Activated CD8-positive, alpha-beta memory T cell treated with anti-CD3 and anti-CD28 coated beads, Interleukin-2, amount 10 ng/mL, durations not matched to agents 7 days and 5 days (primary cell): ENCODE data around the gene ABL1. TPM values are rescaled to one million over a fixed set of nuclear protein-coding genes. Genes with fewer than 3 reads are reported as not detected.

Experiments used
- ATAC-seq: fragments of 150-1000 bp; cut with Tn5 transposase; one replicate; pipeline ENCODE4 v1.10.0; 2021; ENCODE audit warnings: moderate library complexity
- CTCF ChIA-PET: fragments of 350-600 bp; sonication (Branson Sonifier 250); formaldehyde crosslinking; loops from one replicate; lab custom pipeline; 2021; ENCODE audit warnings: antibody characterized with exemption; lab: Charles Lee
- DNase-seq: peaks from one replicate; pipeline ENCODE4 v3.0.0-alpha.2; 2020
- H3K27ac Mint-ChIP-seq: one replicate; pipeline ENCODE4 v1.8.0; 2021; ENCODE audit warnings: mild to moderate bottlenecking, mixed read lengths
- H3K27me3 Mint-ChIP-seq: one replicate; pipeline ENCODE4 v1.8.0; 2021; ENCODE audit warnings: mixed read lengths
- H3K36me3 Mint-ChIP-seq: one replicate; pipeline ENCODE4 v1.8.0; 2021; ENCODE audit warnings: mild to moderate bottlenecking, mixed read lengths
- H3K4me1 Mint-ChIP-seq: one replicate; pipeline ENCODE4 v1.8.0; 2021; ENCODE audit warnings: mixed read lengths
- H3K4me3 Mint-ChIP-seq: one replicate; pipeline ENCODE4 v1.8.0; 2021; ENCODE audit warnings: mild to moderate bottlenecking, moderate library complexity, mixed read lengths
- H3K9me3 Mint-ChIP-seq: one replicate; pipeline ENCODE4 v1.8.0; 2022; ENCODE audit warnings: low read depth, mixed read lengths
- total RNA-seq, 2 experiments: library from RNA; stranded (reverse); gene quantifications; one replicate each; pipeline ENCODE4 v1.2.3, GENCODE V29; 2021

ABL1 gene
- total RNA-seq, 2 experiments from 2014 or later = 34.0 to 36.2 TPM

GRCh38 chr9:130913599-130914416 is 78.8 kb downstream of the ABL1 start:
- H3K27me3 Mint-ChIP-seq = no peaks in the 10 kb centered on the region
- CTCF ChIA-PET = no interaction called here
- ATAC-seq = no peak

GRCh38 chr9:130914417-130915095 is 79.5 kb downstream of the ABL1 start:
- CTCF ChIA-PET = no interaction called here
- H3K36me3 Mint-ChIP-seq = no peaks in the 10 kb centered on the region
- H3K9me3 Mint-ChIP-seq = no peaks in the 10 kb centered on the region
- ATAC-seq = no peak
- H3K4me3 Mint-ChIP-seq = no peak overlapping the region
- no peak for DNase-seq
- H3K27me3 Mint-ChIP-seq = no peaks in the 10 kb centered on the region
- H3K27ac Mint-ChIP-seq = no peak overlapping the region
- H3K4me1 Mint-ChIP-seq = no peaks in the 10 kb centered on the region

More at GRCh38 chr9:130913599-130914416, 78.8 kb downstream of the ABL1 start:
- DNase-seq = no peak
- Mint-ChIP-seq H3K4me3 (no peak overlapping the region), H3K36me3 (no peaks in the 10 kb centered on the region), H3K9me3 (no peaks in the 10 kb centered on the region), H3K4me1 (no peaks in the 10 kb centered on the region), H3K27ac (no peak overlapping the region)

- CTCF ChIA-PET = no interaction called here
- DNase-seq (no peak), ATAC-seq (no peak)
- H3K27me3 Mint-ChIP-seq = no peaks in the 10 kb centered on the region
- no peak overlapping the region for H3K4me3 Mint-ChIP-seq
- no peaks in the 10 kb centered on the region for H3K4me1 Mint-ChIP-seq
- no peaks in the 10 kb centered on the region for H3K36me3 Mint-ChIP-seq
- no peak overlapping the region for H3K27ac Mint-ChIP-seq
- no peaks in the 10 kb centered on the region for H3K9me3 Mint-ChIP-seq
Measured at GRCh38 chr9:130915096-130915447, 80.0 kb downstream of the ABL1 start.

- Mint-ChIP-seq H3K4me1 (no peaks in the 10 kb centered on the region), H3K4me3 (no peak overlapping the region), H3K9me3 (no peaks in the 10 kb centered on the region), H3K27ac (no peak overlapping the region), H3K27me3 (no peaks in the 10 kb centered on the region), H3K36me3 (no peaks in the 10 kb centered on the region)
- CTCF ChIA-PET = no interaction called here
- no peak for DNase-seq
- ATAC-seq = no peak
Measured at GRCh38 chr9:130917168-130917960, 82.3 kb downstream of the ABL1 start.

- CTCF ChIA-PET = no interaction called here
- no peaks in the 10 kb centered on the region for H3K4me1 Mint-ChIP-seq
- no peaks in the 10 kb centered on the region for H3K9me3 Mint-ChIP-seq
- no peak overlapping the region for H3K27ac Mint-ChIP-seq
- H3K27me3 Mint-ChIP-seq = peaks cover 7% of the 10 kb centered on the region
- DNase-seq (no peak), ATAC-seq (no peak)
- no peak overlapping the region for H3K4me3 Mint-ChIP-seq
- H3K36me3 Mint-ChIP-seq = no peaks in the 10 kb centered on the region
Measured at GRCh38 chr9:130918101-130918825, 83.2 kb downstream of the ABL1 start.

GRCh38 chr9:130918826-130919558 is 83.9 kb downstream of the ABL1 start:
- Mint-ChIP-seq H3K9me3 (no peaks in the 10 kb centered on the region), H3K4me3 (no peak overlapping the region), H3K4me1 (no peaks in the 10 kb centered on the region), H3K27me3 (peaks cover 7% of the 10 kb centered on the region), H3K36me3 (no peaks in the 10 kb centered on the region), H3K27ac (no peak overlapping the region)
- CTCF ChIA-PET = no interaction called here
- ATAC-seq (no peak), DNase-seq (no peak)

- H3K27me3 Mint-ChIP-seq = peaks cover 7% of the 10 kb centered on the region
- CTCF ChIA-PET = no interaction called here
- no peaks in the 10 kb centered on the region for H3K4me1 Mint-ChIP-seq
- H3K27ac Mint-ChIP-seq = no peak overlapping the region
- H3K4me3 Mint-ChIP-seq = no peak overlapping the region
- ATAC-seq (no peak), DNase-seq (no peak)
- no peaks in the 10 kb centered on the region for H3K36me3 Mint-ChIP-seq
- H3K9me3 Mint-ChIP-seq = no peaks in the 10 kb centered on the region
Measured at GRCh38 chr9:130919559-130920145, 84.6 kb downstream of the ABL1 start.

GRCh38 chr9:130920233-130920632 is 85.2 kb downstream of the ABL1 start:
- CTCF ChIA-PET = no interaction called here

GRCh38 chr9:130920762-130921299 is 85.8 kb downstream of the ABL1 start:
- peaks cover 9% of the 10 kb centered on the region for H3K27me3 Mint-ChIP-seq
- ATAC-seq (no peak), DNase-seq (no peak)
- H3K4me3 Mint-ChIP-seq = no peak overlapping the region
- no peaks in the 10 kb centered on the region for H3K36me3 Mint-ChIP-seq
- H3K27ac Mint-ChIP-seq = no peak overlapping the region
- H3K4me1 Mint-ChIP-seq = no peaks in the 10 kb centered on the region
- H3K9me3 Mint-ChIP-seq = no peaks in the 10 kb centered on the region
- CTCF ChIA-PET = no interaction called here

More at GRCh38 chr9:130920233-130920632, 85.2 kb downstream of the ABL1 start:
- ATAC-seq (no peak), DNase-seq (no peak)
- H3K4me1 Mint-ChIP-seq = no peaks in the 10 kb centered on the region
- H3K9me3 Mint-ChIP-seq = no peaks in the 10 kb centered on the region
- no peak overlapping the region for H3K4me3 Mint-ChIP-seq
- H3K27ac Mint-ChIP-seq = no peak overlapping the region
- H3K36me3 Mint-ChIP-seq = no peaks in the 10 kb centered on the region
- peaks cover 7% of the 10 kb centered on the region for H3K27me3 Mint-ChIP-seq

- CTCF ChIA-PET = no interaction called here
- Mint-ChIP-seq H3K36me3 (no peaks in the 10 kb centered on the region), H3K9me3 (no peaks in the 10 kb centered on the region), H3K4me3 (no peak overlapping the region), H3K27me3 (peaks cover 11% of the 10 kb centered on the region), H3K4me1 (no peaks in the 10 kb centered on the region), H3K27ac (no peak overlapping the region)
- DNase-seq (no peak), ATAC-seq (no peak)
Measured at GRCh38 chr9:130921300-130921988, 86.4 kb downstream of the ABL1 start.

- H3K4me1 Mint-ChIP-seq = no peaks in the 10 kb centered on the region
- H3K27me3 Mint-ChIP-seq = peaks cover 11% of the 10 kb centered on the region
- no peaks in the 10 kb centered on the region for H3K9me3 Mint-ChIP-seq
- DNase-seq = no peak
- CTCF ChIA-PET = no interaction called here
- no peak overlapping the region for H3K4me3 Mint-ChIP-seq
- H3K36me3 Mint-ChIP-seq = no peaks in the 10 kb centered on the region
- H3K27ac Mint-ChIP-seq = no peak overlapping the region
- no peak for ATAC-seq
Measured at GRCh38 chr9:130921989-130922892, 87.2 kb downstream of the ABL1 start.
